NCI-H1694 (cell line): ENCODE data around the gene ELFN1.

Experiments
- DNase-seq: peaks from one replicate; lab custom pipeline; 2025; lab: John Stamatoyannopoulos, UW

Gene ELFN1

GRCh38 chr7:1642291-1642731, 27.8 kb upstream of the ELFN1 start:
- no peak for DNase-seq

DNA sequence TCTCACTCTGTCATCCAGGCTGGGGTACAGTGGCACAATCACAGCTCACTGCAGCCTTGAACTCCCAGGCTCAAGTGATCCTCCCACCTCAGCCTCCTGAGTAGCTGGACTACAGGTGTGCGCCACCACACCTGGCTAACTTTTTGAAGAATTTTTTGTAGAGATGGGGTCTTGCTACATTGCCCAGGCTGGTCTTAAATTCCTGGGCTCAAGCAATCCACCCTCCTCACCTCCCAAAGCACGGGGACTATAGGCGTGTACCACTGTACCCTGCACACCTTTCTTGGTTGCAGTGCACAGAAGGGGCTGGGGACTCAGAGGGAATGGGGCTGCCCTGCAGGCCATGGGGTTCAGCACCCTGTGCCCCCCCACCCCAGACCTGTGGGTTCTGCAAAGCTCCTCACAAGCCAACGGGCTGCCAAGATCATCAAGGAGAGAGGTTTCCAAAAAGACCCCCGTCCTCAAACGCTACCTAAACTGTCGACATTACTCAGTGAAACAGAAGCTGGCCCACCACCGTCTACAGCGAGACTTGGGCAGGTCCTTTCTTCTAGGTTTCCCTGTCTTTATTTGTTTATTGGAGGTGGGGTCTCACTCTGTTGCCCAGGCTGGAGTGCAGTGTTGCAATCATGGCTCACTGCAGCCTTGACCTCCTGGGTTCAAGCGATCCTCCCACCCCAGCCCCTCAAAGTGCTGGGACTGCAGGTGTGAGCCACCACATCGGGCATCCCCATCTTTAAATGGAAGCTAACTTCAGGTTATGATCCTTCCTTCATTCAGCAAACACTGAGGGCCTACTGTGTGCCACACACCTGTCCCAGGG, 26.6 kb upstream of the ELFN1 start:
- DNase-seq = no peak

DNA sequence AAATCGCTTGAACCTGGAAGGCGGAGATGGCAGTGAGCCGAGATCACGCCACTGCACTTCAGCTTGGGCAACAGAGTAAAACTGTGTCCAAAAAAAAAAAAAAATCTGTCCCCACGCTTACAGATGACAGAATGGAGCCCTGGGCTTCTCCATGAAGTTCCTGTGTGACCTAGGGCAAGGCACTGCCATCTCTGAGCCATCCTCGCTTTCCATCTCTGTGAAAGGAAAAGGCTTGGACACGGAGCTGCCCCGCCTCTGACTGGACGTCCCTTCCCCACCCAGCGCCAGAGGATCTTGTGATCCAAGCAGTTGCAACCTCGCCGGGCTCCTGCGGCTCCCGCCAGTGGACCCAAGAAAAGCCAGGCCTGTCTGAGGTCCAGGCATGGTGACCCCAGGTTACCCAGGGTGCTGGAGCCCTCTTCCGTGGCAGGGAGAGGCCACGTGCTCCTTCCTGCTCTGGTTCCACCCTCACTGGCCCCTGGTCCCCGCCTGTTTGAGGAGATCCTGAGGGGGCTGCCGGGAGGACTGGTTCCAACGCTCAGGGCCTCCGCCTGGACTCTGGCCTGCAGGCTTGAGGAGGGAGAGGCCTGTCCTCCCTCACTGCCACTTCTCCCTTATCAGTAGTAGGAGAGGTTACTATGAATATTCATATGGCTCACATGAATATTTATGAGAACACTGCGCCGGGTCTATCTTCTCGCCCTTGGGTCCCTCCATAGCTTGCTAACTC, 25.6 kb upstream of the ELFN1 start:
- no peak for DNase-seq

GRCh38 chr7:1645071-1645409, 25.0 kb upstream of the ELFN1 start:
- DNase-seq = no peak

- no peak for DNase-seq
These were observed 24.6 kb upstream of the ELFN1 start for GRCh38 chr7:1645476-1645875.

DNA sequence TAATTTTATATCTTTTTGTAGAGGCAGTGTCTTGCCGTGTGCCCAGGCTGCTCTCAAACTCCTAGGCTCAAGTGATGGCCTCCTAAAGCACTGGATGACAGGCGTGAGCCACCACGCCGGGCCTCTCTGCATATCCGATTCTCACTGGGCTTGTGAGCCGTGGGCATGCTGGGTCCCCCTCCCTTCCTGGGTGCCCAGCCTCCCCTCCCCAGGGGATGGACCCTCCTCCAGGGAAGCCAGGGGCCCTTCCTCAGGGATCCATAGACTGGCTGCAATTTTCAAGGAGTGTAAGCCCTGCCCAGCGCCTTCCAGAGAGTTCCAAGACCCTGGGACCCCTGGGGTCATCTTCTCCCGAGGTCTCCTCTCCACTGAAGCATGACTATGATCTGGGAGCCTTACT, 23.7 kb upstream of the ELFN1 start:
- DNase-seq = no peak

- DNase-seq = peak; percentile 92
These were observed 22.9 kb upstream of the ELFN1 start for GRCh38 chr7:1646957-1647891.

DNA sequence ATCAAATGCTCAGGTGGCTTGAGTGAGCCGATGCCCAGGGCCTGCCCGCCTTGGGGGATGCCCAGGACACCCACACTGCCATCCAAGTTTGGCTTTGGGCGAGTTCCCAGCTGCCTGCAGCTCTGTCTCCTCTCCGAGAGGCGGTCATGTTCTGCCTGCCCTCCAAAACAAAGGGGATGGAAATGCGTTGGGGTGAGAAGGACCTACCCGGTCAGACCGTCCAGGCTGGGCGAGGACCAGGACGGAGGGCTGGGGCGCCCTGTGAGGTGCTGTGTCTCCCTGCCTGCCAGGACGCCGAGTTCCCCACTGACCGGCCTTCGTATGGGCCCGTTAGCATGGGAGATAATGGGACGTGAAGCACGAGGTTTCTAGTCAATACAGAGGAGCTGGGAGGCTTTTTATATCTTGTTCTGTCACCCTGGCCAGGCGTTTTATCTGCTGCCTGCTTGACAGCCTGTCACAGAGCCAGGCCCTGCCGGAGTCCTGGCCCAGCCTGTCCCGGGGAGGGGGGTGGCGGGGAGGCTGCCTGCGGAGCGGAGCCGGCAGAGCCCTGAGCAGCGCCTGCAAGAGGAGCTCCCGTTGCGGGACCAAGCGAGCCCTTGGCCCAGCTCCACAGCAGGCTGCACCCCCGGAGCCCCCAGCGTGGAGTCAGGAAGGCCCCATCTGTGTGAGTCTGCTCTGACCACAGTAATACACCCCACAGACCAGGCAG, 22.0 kb upstream of the ELFN1 start:
- DNase-seq = peak; percentile 63

DNA sequence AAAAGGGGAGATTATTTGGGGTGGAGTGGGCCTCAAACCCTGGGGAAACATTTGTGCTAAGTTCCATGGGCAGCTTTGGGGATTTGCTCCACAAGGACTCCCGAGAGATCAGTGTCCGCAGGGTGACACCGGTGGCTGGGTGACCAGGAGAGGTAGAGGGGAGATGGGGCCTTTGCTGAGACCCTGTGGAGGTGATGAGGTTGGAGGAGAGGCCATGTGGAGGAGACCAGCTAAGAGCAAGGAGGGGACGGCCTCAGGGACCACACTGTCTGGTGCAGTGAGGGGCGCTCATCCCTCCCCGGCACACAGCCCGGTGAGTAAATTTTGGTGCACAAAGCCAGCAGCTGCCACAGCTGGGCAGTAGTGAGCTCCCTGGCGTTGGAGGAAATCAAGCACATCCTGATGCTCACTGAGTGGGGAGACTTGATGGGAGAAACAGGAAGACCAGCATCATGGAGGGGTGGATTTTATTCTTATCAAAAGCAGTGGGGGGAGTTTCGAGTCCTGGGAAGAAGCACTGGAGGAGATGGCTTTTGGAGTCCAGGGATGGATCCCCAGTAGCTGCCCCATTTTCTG, 20.2 kb upstream of the ELFN1 start:
- no peak for DNase-seq

GRCh38 chr7:1650363-1651030, 19.6 kb upstream of the ELFN1 start:
- no peak for DNase-seq

DNA sequence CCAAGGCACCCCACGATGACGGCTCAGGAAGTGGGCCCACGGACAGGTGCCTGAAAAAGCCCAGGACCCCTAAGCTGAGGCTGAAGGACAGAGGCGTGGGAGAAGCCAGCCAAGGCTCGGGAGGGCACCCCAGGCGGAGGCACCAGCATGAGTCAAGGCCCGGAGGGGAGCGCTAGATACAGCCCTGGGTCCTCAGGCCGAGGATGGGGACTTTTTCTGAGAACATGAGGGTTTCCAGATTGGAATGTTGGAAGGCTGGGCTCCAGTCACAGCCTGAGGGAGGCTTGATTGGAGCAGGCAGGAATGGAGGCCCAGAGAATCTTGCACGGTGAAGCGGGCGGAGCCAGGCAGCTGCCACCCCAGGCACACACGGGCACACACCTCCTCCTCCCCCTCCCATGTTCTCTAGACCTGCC, 19.0 kb upstream of the ELFN1 start:
- DNase-seq = no peak

DNA sequence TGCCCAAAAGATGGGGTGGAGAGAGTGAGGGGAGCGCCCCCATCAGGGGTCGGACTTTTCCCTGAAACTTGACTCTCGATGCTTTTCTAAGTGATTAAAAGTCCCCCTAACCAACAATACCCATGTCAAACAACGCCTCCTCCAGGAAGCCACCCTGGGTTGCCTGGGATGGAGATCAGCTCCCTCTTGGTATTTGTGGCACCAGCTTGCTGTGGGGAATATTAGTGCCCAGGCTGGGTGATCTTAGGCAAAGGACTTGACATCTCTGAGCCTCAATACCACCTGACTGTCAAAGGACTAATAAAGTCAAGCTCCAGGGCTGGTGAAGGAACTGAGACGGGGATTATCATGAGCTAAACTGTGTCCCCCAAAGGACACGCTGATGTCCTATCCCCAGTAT, 18.2 kb upstream of the ELFN1 start:
- no peak for DNase-seq

DNA sequence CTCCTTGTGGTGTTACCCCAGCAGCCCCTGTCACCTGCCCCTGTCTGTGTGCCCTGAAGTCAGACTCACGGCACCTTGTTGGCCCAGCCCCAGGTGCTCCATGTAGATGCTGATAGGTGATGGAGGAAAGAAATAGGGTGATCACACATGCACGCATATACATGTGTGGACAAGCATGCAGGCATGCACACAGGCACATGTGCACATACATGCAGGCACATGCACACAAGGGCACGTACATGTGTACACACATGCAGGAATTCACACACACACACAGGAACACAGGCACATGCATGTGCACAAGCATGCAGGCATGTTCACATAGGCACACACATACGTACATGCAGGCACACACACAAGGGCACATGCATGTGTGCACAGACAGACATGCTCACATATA, 16.6 kb upstream of the ELFN1 start:
- no peak for DNase-seq

DNA sequence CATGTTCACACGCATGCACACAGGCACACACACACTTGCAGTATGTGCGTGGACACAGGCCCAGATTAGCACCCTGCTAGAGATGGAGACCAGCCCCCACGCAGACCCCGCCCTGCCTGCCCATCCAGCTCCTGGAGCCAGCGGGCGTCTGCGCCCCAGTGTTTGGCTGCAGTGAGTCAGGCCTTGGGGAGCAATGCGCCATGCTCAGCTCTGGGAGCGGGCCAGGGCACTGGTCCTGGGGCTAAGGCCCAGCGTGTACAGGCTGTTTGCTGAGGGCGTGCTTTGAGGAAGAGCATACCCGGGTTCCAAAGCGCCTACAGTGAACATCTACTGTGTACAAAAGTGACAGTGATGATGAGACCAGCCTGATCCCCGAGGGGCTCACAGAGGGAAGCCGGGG, 16.0 kb upstream of the ELFN1 start:
- no peak for DNase-seq

- DNase-seq = no peak
These were observed 15.2 kb upstream of the ELFN1 start for GRCh38 chr7:1654738-1655475.

DNA sequence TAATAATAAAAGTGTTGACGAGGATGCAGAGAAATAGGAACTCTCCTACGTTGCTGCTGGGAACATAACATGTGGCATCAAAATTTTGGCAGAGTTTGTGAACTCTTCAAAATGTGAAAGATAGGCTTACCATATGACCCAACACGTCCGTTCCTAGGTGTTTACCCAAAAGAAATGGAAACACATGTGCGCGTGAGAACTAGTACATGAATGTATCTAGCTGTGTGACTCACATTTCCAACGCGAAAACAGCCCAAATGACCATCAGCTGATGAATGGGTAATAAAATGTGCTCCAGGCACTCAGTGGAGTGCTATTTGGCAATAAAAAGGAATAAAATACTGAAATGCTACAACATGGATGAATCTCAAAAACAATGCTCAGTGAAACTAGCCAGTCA, 10.4 kb upstream of the ELFN1 start:
- DNase-seq = no peak

GRCh38 chr7:1661461-1661860, 8.6 kb upstream of the ELFN1 start:
- no peak for DNase-seq

DNA sequence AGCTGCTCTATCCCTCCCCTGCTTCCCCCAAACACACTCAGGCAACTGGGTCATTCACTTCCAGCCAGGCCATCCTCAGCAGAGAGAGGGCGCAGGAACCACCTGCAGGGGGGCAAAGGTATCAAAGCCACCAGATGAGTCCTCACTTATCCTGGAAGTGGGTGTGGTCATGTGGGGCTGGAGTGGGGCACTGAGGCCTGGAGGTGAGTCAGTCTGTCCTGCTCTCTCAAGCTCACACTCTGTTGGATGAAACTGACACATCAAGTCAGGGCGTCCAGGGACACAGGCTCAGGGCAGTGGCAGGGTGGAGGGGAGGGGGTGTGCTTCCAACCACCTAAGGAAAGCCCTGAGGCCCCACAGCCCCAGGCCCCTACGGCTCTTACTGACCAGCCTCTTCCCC, 8.0 kb upstream of the ELFN1 start:
- no peak for DNase-seq

DNA sequence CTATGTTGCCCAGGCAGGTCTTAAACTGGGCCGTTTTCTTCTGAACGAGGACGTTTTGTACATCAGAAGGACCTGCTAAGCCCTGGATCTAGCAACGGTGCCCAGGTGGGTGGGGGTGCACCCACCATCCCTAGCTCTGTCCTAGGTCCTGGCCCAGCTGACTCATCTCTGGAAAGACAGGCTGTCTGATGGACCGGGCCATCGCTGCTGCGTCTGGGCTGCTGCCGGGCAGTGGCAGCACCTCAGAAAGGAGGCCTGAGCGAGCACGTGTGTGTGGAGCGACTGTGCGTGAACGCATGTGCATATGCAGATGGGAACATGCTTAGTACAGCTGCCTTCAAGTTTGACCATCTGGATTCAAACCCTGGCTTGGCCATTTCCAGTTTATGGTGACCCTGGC, 7.3 kb upstream of the ELFN1 start:
- no peak for DNase-seq

GRCh38 chr7:1663223-1663622, 6.9 kb upstream of the ELFN1 start:
- DNase-seq = no peak
